ENCODE measurements around the gene TTC28. TPM values are rescaled to one million over a fixed set of nuclear protein-coding genes. Genes with fewer than 3 reads are reported as not detected.
"Not testable (repeated sequence)": the region's sequence is repeated elsewhere in the genome, so short reads cannot be mapped to it uniquely, and the experiment has no call there.

TTC28 gene
- total RNA-seq, 1 donor: 19.7 TPM

DNA sequence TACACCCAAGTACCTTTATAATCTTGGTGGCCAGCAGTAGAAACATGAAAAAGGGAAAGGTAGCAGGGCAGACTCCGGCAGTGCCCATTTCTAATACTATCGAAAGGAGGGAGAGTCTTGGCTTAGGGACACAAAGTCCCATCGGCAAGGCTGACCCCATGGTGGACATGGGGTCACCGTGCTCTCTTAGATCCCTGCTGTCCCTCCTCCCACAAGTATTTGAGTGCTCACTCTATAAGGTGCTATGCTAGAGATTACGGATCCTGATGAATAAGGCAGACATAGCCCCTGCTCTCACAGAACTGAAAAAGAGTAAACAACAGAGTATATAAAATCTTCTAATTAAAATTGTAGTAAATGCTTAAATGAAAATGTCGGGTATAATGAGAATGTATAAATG is 588.2 kb downstream of the TTC28 start:
- no peak for DNase-seq (ENCODE audit: low read depth in 2 of 3, low spot score in 2 of 3)

DNA sequence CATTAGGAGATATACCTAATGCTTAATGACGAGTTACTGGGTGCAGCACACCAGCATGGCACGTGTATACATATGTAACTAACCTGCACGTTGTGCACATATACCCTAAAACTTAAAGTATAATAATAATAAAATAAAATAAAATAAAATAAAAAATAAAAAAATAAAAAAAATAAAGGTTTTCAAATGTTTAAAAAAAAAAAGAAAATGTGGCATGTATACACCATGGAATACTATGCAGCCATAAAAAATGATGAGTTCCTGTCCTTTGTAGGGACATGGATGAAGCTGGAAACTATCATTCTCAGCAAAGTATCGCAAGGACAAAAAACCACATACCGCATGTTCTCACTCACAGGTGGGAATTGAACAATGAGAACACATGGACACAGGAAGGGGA is 590.1 kb downstream of the TTC28 start:
- not testable (repeated sequence) for DNase-seq (ENCODE audit: low read depth in 2 of 3, low spot score in 2 of 3)

DNA sequence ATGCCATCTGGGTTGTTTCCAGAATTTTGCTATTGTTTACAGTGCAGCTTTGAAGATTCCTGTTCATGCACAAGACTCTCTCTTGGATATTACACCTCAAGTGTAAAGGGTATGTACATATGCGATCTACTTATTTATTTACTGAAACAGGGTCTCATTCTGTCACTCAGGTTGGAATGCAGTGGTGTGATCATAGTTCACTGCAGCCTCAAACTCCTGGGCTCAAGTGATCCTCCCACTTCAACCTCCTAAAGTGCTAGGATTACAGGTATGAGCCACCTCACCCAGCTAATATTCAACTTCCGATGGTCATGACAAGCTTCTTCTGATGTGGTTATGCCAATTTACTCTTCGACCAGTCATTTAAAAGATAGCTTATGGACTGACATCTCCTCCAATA is 602.5 kb downstream of the TTC28 start:
- no peak for DNase-seq (ENCODE audit: low read depth in 2 of 3, low spot score in 2 of 3)

DNA sequence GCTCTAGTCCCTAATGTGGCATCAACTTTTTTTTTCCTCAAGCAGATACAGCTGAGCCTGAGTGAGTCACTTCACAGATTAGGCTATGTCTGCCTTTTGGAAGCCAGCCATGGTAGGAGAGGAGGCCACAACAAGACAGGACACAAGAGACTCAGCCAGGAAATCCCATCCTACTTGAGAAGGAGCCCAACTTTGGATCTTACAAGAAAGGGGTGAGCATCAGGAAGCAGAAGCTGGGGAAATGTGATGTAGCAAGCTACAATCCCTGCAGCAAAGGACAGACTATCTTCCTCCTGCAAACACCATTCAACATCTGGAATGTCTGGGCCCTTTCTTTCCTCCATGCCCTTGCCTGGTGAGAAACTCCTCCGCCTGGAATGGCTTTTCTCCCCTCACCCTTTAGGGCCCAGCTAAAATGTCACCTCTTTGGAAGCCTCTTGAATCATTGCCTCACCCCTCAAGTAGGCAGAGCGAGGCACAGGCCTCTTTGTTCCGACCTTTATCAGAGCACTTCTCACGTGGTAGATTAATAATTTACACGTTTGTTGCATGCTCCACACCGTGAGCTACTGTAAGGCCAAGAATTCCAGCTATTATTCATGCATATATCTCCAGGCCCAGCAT is 604.2 kb downstream of the TTC28 start:
- DNase-seq (ENCODE audit: low read depth in 2 of 3, low spot score in 2 of 3): no peak

DNA sequence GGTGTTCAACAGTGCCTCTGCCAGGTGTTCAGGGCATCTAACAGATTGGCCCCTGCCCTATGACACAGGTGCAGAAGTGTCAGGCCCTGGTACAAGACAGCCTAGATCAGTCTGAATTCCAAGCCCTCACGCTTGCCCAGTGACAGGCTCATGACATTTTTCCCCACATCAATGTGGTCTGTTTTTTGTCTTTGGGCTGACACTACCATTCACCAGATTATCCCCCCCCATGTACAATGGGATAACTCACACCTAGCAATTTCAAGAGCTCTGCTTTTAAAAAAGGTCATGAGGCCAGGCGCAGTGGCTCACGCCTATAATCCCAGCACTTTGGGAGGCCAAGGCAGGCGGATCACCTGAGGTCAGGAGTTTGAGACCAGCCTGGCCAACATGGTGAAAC is 605.1 kb downstream of the TTC28 start:
- DNase-seq (ENCODE audit: low read depth in 2 of 3, low spot score in 2 of 3): no peak

DNA sequence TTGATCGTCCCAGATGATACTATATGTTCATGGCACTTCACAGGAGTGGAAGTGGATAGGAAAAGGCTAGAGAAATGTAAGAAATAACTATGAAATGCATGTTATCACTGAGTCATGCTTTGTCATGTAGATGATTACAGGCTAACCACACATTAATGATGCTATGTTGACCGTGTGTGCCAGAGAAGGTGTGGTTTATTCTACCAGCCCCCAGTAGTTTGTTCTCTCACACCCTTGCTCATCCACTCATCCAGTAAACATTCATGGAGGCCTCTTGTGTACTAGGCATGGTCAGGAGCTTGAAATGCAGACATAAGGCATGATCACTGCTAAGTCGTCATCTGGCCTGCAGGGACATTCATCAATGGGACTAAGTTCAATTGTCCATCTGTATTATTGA is 607.6 kb downstream of the TTC28 start:
- no peak for DNase-seq (ENCODE audit: low read depth in 2 of 3, low spot score in 2 of 3)

DNA sequence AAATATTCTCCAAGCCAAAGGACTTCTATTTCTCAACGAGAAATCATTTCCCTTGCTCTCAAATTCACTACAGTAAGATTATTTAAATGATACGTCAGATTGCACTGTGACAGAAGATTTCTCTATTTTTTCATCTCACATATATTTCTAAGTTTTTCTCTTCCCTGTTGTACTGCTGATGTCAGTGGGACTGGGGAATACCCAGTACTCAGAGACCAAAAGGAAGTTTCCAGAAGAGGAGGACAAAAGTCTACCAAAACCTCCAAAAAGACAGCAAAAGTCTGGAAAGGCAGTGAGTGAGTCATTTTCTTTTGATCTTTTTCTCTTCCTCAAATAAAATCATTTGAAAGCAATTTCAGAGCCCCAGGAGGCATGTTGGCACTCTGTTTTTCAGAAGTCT is 610.8 kb downstream of the TTC28 start:
- DNase-seq (ENCODE audit: low read depth in 2 of 3, low spot score in 2 of 3): no peak

DNA sequence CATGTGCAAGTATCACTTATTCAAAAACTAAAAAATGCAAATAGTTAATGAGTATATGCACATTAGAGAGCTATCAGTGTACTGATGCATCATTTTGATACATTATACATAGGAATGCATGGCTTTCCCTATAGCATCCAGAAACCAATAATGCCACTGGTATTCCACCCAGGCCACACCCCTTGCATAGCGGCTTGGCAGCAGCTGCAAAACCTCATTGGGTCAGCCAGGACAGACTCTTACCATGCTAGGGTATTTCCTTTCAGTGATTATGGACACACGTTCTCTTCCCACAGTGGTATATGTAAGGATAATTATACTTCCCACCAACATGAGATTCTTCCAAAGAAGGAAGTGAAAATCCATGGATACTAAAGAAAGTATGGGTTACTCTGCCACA is 614.7 kb downstream of the TTC28 start:
- DNase-seq (ENCODE audit: low read depth in 2 of 3, low spot score in 2 of 3): no peak

DNA sequence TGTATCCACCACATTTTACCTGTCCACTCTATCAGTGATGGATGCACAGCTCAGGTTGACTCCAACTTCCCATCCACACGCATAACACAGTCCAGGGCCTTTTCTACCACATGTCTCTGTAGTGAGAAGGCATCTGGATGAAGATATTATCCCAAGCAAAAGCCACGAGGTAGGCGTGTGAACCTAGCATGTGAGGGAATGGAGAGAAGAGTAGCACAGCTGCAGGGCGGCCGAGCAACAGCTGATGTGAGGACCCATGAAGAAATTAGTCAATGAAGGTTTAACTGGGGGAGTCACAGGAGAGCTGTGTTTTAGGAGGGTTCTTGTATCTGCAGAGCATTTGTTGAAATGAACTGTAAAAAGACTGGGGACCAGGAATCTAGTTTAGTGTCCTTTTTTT is 616.0 kb downstream of the TTC28 start:
- no peak for DNase-seq (ENCODE audit: low read depth in 2 of 3, low spot score in 2 of 3)

DNA sequence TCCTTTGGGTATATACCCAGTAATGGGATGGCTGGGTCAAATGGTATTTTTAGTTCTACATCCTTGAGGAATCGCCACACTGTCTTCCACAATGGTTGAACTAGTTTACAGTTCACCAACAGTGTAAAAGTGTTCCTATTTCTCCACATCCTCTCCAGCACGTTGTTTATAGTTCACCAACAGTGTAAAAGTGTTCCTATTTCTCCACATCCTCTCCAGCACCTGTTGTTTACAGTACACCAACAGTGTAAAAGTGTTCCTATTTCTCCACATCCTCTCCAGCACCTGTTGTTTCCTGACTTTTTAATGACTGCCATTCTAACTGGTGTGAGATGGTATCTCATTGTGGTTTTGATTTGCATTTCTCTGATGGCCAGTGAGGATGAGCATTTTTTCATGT is 619.0 kb downstream of the TTC28 start:
- not testable (repeated sequence) for DNase-seq (ENCODE audit: low read depth in 2 of 3, low spot score in 2 of 3)

DNA sequence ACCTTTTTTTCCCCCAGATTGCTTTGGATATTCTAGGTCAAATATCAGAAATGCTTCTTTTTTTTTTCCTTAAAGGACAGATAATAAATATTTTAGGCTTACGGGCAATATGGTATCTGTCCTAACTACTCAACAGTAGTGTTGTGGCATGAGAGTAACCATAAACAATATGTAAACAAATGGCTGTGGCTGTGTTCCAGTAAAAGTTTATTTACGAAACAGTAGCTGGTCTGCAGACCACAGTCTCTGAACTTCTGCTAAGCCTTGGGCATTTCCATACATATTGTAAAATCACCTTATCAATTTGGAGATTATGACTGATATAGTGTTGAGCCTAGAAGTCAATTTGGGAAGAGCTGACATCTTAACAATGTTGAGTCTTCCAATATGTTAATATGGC is 621.6 kb downstream of the TTC28 start:
- no peak for DNase-seq (ENCODE audit: low read depth in 2 of 3, low spot score in 2 of 3)

DNA sequence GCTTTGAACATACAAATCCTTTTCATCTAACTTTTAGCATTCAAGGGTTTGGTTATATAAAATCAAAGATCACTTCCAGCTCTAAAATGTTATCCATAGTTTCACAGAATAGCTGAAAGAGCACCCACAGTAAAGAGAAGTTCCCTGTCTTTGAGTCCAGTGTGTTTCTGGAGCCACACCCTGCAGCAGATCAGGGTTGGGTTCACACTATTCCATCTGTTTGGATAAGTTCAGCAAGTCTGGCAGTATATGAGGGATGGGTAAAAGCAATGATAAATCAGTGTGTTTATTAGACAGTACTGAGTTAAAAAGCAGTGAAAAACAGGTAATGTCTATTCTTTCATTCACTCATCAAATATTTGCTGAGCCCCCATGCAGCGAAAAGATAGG is 624.8 kb downstream of the TTC28 start:
- no peak for DNase-seq (ENCODE audit: low read depth in 2 of 3, low spot score in 2 of 3)

DNA sequence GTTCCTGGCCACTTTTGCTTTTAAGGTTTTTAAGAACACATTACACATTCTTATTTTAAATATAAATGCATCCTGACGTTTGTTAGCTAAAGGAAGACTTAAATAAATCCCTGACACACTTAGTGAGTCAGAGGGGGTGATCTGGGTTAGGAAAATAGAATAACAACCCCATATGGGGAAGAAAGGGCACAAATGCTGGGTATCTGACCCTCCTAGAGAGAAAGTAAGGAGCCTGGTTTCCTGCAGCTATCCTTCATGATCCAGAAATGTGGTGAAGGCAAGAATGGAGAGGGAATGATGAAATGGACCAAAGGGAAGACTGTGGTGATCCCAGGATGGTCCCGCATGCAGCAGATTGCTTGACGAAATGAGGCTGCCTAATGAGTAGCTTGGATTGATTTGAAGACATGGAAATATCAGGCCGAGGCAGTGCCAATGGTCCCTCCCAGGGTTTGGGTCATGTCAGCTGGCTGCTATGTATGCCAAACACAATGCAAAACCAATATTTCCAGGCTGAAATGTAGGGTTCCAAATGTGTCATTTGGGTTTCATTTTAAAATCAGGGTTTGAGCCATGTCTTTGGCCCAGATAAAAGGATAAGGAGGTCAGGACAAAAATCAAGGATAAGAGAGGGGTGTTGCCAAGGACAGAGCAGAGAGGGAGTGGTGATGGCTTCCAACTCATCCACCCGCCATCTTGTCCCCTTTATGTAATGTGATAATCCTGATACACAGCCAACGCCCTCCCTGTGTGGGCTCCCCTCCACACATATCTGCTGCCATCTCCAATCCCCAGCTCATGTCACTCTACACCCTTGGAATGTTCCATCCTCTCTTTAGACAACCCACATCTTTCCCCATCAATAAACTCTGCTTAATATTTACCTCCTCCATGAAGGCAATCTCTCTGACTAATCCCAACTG is 625.5 kb downstream of the TTC28 start:
- DNase-seq (ENCODE audit: low read depth in 2 of 3, low spot score in 2 of 3): no peak

DNA sequence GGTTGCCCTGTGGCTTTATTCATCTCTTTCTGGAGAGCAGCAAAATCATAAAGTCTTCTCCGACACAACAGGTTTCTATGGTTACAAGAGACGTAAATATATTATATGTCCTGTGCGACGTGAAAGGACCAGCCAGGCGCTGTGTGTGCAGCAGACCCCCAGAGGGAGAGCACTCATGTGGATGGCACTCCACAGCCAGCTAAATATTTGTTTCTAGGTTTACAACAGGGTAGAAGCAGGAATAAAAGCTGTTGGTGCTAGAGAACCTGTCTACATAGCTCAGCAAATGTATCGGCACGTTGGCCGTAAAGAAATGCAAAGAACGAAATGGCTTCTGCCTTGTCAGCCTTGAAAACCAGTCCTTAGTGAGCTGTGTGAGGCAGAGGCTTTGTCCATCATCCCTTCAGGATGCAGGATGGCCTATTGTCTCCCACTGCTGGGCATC is 626.8 kb downstream of the TTC28 start:
- DNase-seq (ENCODE audit: low read depth in 2 of 3, low spot score in 2 of 3): no peak

DNA sequence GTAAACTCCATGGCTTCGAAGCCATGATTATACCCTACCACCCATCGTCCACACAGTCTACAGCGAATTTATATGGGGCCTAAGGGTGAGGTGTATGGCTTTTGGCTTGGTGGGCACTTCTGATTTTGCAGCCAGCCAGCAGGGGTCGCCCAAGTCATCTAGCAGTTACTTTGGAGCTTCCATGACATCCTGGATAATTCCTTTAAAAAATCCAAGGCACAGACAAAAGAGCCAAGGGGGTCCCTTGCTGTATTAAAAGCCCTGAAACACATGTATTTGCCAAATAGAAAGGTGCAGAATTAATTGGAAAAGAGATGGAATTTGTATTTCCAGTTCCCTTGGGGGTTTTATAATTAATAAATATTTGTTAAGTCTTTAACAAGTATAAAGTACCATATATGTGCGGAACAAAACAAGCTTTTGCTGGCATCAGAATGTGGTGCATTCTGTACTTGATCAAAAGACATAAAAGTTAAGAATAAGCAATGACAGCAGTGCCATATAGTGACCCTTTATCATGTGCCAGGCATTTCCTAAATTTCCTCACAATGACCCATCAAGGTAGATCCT is 627.8 kb downstream of the TTC28 start:
- DNase-seq (ENCODE audit: low read depth in 2 of 3, low spot score in 2 of 3): peak in 1 of 3 donors; percentile 53

DNA sequence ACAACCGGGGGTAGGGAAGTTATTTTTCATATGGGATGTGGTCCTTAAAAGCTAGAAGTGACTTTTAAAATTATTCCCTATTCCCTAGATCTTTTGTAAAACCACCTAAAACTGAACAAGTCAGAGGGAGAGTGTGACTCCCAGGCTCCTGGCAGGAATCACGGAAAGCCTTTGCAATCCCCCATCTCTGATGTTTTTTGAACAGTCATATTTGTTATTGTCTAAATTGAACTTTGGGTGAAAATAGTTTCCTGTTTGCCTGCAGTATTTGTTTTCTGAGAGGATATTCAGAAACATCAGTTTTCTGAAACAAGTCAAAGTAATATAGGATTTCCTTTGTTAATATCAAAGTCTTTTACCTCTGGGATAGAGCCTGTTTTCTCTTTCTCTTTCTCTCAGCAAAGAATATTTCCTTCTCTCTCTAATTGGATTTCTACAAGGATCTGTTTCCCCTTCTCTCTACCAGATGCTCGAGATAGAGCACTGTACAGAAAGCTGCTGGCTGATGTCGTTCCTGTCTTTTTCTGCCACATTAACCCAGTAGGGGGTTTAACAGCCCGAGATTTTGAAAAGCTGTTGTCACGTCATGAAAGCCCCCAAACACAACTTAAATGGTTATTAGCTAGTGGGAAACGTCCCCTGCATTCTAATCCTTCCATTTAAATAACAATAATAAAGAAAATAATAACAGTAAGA is 628.4 kb downstream of the TTC28 start:
- DNase-seq (ENCODE audit: low read depth in 2 of 3, low spot score in 2 of 3): no peak

DNA sequence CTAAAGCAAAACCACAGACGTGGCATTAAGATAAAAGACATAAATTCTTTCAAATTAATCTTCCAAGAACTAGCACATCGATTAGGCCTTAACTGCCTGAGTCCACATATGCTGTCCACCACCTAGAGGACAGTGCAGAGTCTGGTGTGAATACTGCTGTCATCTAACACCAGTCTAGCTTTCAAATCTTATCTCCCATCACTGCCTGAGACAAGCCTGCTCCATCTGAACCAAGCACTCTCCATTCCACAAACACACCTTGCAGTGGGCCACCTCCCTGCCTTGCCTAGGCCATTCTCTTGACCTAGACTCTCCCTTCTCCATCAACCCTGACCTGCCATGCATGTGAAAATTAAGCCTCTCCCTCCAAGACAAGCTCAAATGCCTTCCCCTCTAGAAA is 631.1 kb downstream of the TTC28 start:
- no peak for DNase-seq (ENCODE audit: low read depth in 2 of 3, low spot score in 2 of 3)

DNA sequence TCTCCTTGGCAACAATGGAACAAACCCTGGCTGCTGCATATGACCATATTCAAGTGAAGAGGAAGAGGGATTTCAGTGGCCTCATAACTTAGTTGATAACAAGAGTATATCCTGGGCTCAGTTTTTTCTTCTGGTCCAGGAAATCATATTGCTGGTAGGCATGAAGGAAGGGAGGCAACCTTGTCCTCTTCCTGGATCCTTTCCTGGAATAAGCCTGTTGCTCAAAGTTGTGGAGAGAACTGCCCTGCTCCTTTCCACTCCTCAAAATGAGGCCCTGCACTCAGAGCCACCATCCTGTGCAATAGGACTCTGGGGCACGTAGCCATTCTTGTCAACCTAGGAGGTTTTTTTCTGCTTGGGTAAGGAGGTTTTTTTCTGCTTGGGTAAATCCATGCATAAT is 631.9 kb downstream of the TTC28 start:
- DNase-seq (ENCODE audit: low read depth in 2 of 3, low spot score in 2 of 3): no peak

DNA sequence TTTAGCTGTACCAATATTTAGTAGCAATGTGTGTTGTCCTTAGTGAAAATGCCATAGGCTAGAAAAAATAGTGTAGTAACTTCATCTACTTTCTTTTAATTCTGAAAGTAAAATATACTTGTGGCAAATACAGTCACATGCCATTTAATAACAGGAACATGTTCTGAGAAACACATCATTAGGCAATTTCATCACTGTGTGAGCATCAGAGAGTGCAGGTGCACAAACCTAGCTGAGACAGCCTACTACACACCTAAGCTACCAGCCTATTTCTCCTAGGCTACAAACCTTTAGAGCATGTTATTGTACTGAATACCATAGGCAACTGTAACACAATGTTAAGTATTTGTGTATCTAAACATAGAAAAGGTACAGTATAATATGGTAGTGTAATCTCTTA is 633.5 kb downstream of the TTC28 start:
- DNase-seq (ENCODE audit: low read depth in 2 of 3, low spot score in 2 of 3): peak in 1 of 3 donors; percentile 17

DNA sequence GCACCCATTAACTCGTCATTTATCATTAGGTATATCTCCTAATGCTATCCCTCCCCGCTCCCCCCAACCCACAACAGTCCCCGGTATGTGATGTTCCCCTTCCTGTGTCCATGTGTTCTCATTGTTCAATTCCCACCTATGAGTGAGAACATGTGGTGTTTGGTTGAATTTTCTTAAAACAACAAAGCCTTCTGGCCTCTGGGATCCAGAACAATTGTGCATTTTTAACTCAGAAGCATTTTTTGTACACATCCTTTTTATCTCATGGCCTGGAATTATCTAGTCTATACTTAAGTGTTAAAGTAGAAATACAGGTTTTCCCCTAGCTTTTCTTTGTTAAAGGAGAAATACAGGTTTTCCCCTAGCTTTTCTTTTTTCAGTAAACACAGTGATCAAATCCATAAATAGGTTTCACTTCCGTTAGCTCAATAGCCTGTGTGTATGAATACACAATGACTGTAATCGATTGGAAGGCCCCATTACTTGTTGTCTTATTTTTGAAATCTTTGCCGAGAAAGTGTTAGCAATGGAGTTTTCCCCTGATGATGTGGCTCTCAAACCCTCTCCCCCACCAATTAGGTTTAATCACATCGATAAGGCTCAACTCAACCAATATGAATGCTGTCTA is 635.0 kb downstream of the TTC28 start:
- DNase-seq (ENCODE audit: low read depth in 2 of 3, low spot score in 2 of 3): no peak

DNA sequence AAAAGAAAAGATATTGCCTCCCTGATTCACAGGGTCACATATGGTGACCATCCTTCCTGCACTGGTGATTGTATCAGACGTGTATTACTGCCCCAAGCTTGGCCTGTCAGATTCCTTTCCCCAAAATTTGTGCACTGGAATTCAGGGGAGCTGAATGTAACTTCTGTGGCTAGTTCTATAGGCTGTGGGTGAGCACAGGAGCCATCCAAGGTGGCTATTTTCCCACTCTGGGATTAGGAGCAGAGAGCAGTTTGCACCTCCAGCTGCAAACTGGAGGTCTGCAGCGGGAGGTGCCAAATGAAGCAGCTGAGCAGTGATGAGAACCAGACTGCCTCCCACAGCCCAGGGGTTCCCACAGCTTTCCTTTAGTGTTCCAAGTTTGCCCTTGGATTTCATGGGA is 636.4 kb downstream of the TTC28 start:
- DNase-seq (ENCODE audit: low read depth in 2 of 3, low spot score in 2 of 3): no peak

Measured in hematopoietic multipotent progenitor cell (in vitro differentiated cells).